ENCODE measurements around the gene KLK1. TPM values are rescaled to one million over a fixed set of nuclear protein-coding genes. Genes with fewer than 3 reads are reported as not detected.
A peak's percentile ranks its signal among the peaks of the same experiment; 100 is the strongest.

The KLK1 gene
- total and polyA plus RNA-seq, 2 of the 13 experiments (the other 11 are each of a cell fraction or from before 2014, with no cell fraction given): not detected

DNA sequence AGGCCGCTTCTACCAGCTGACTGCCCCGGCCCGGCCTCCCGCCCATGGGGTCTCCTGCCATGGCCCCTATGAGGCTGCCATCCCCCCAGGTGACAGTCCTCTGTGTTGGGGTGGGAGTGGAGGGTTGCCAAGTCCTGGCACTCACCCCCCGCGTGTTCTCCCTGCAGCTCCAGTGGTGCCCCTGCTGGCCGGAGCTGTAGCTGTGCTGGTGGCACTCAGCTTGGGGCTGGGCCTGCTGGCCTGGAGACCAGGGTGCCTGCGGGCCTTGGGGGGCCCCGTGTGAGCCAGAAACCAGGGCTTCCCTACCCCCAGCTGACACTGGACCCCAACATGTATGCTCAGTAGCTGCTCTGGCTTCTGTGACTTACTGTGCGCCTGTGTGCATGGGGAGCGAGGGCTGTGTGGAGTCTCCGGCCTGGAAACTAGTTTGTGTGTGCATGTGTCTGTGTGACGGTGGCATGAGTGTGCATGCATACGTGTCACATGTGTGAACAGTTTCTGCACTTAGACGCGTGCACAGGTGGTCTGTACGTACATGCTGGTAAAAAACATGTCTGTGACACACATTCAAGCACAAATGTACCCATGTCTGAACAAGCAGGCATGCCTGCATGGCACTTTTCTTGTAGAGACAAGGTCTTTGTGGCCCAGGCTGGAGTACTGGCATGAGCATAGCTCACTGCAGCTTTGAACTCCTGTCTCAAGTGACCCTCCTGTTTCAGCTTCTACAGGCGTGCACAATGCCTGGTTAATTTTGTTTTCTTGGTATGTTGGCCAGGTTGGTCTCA, 28.5 kb downstream of the KLK1 start (continued):
- TF ChIP-seq, protein P1, sequence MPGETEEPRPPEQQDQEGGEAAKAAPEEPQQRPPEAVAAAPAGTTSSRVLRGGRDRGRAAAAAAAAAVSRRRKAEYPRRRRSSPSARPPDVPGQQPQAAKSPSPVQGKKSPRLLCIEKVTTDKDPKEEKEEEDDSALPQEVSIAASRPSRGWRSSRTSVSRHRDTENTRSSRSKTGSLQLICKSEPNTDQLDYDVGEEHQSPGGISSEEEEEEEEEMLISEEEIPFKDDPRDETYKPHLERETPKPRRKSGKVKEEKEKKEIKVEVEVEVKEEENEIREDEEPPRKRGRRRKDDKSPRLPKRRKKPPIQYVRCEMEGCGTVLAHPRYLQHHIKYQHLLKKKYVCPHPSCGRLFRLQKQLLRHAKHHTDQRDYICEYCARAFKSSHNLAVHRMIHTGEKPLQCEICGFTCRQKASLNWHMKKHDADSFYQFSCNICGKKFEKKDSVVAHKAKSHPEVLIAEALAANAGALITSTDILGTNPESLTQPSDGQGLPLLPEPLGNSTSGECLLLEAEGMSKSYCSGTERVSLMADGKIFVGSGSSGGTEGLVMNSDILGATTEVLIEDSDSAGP (CRISPR knock-in tag; IDR thresholded peaks at IDR 0.05; ENCODE audit: borderline replicate concordance): peak; percentile 72; the same call in 1 of the 2 replicates
- TF ChIP-seq MTA1 (CRISPR knock-in tag; IDR thresholded peaks at IDR 0.05; ENCODE audit: borderline replicate concordance): peak; percentile 19; the same call in 1 of the 2 replicates
- no peak for TF ChIP-seq ZNF569 (CRISPR knock-in tag; IDR thresholded peaks at IDR 0.05; ENCODE audit: borderline replicate concordance)
- TF ChIP-seq RBM22 (optimal IDR thresholded peaks at IDR 0.05; ENCODE audit: low read length): peak; percentile 95
- peak; percentile 71; the same call in 1 of the 2 replicates for TF ChIP-seq HNRNPL (IDR thresholded peaks at IDR 0.05; ENCODE audit: low read depth, low read length)
- peak; percentile 16 for TF ChIP-seq HNRNPK (IDR thresholded peaks at IDR 0.05; ENCODE audit: low read depth, low read length, poor library complexity, severe bottlenecking)
- peak; percentile 99 for TF ChIP-seq AGO1 (IDR thresholded peaks at IDR 0.05; ENCODE audit: low read depth, low read length, poor library complexity, severe bottlenecking)
- TF ChIP-seq BCL6 (CRISPR knock-in tag; IDR thresholded peaks at IDR 0.05): no peak
- TF ChIP-seq, protein P2, sequence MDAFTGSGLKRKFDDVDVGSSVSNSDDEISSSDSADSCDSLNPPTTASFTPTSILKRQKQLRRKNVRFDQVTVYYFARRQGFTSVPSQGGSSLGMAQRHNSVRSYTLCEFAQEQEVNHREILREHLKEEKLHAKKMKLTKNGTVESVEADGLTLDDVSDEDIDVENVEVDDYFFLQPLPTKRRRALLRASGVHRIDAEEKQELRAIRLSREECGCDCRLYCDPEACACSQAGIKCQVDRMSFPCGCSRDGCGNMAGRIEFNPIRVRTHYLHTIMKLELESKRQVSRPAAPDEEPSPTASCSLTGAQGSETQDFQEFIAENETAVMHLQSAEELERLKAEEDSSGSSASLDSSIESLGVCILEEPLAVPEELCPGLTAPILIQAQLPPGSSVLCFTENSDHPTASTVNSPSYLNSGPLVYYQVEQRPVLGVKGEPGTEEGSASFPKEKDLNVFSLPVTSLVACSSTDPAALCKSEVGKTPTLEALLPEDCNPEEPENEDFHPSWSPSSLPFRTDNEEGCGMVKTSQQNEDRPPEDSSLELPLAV (CRISPR knock-in tag; conservative IDR thresholded peaks at IDR 0.05; ENCODE audit: low read depth): no peak
- TF ChIP-seq NRL (CRISPR knock-in tag; IDR thresholded peaks at IDR 0.05; ENCODE audit: borderline replicate concordance): peak; percentile 69; the same call in 1 of the 2 replicates
- TF ChIP-seq, protein P3, sequence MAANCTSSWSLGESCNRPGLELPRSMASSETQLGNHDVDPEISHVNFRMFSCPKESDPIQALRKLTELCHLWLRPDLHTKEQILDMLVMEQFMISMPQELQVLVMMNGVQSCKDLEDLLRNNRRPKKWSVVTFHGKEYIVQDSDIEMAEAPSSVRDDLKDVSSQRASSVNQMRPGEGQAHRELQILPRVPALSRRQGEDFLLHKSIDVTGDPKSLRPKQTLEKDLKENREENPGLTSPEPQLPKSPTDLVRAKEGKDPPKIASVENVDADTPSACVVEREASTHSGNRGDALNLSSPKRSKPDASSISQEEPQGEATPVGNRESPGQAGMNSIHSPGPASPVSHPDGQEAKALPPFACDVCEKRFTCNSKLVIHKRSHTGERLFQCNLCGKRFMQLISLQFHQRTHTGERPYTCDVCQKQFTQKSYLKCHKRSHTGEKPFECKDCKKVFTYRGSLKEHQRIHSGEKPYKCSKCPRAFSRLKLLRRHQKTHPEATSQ (CRISPR knock-in tag; IDR thresholded peaks at IDR 0.05; ENCODE audit: borderline replicate concordance): peak; percentile 65; the same call in 1 of the 2 replicates
- TF ChIP-seq RELA (CRISPR knock-in tag; IDR thresholded peaks at IDR 0.05): no peak
- no peak for TF ChIP-seq NONO (IDR thresholded peaks at IDR 0.05)
- peak; percentile 66 for TF ChIP-seq NONO (CRISPR knock-in tag; conservative IDR thresholded peaks at IDR 0.05)
- TF ChIP-seq TARDBP (CRISPR knock-in tag; IDR thresholded peaks at IDR 0.05): peak; percentile 47
- TF ChIP-seq HNRNPLL (IDR thresholded peaks at IDR 0.05; ENCODE audit: low read depth, low read length, poor library complexity, severe bottlenecking): peak; percentile 45
- TF ChIP-seq, protein P4, sequence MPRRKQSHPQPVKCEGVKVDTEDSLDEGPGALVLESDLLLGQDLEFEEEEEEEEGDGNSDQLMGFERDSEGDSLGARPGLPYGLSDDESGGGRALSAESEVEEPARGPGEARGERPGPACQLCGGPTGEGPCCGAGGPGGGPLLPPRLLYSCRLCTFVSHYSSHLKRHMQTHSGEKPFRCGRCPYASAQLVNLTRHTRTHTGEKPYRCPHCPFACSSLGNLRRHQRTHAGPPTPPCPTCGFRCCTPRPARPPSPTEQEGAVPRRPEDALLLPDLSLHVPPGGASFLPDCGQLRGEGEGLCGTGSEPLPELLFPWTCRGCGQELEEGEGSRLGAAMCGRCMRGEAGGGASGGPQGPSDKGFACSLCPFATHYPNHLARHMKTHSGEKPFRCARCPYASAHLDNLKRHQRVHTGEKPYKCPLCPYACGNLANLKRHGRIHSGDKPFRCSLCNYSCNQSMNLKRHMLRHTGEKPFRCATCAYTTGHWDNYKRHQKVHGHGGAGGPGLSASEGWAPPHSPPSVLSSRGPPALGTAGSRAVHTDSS (CRISPR knock-in tag; conservative IDR thresholded peaks at IDR 0.05): no peak
- 0 out of 2 replicates have a peak, but pooled peaks have one; percentile 21 for TF ChIP-seq IRX3 (CRISPR knock-in tag; IDR thresholded peaks at IDR 0.05; ENCODE audit: borderline replicate concordance, low read depth)
- TF ChIP-seq PAF1 (CRISPR knock-in tag; IDR thresholded peaks at IDR 0.05): peak; percentile 88
- TF ChIP-seq IRF2 (CRISPR knock-in tag; IDR thresholded peaks at IDR 0.05): no peak
- peak; percentile 21 for TF ChIP-seq XRCC5 (optimal IDR thresholded peaks at IDR 0.05; ENCODE audit: low read length)

All from HepG2 (cell line).